Right hindlimb (tissue), 1 donor: ENCODE data around the gene PDPK1.
"Not testable (repeated sequence)": the region's sequence is repeated elsewhere in the genome, so short reads cannot be mapped to it uniquely, and the experiment has no call there.

Experiments
- DNase-seq: peaks from one replicate; pipeline ENCODE4 v3.0.0-alpha.2; 2018

Gene PDPK1

GRCh38 chr16:2526135-2526534 lies 11.7 kb upstream of the PDPK1 start:
- DNase-seq: no peak

DNA sequence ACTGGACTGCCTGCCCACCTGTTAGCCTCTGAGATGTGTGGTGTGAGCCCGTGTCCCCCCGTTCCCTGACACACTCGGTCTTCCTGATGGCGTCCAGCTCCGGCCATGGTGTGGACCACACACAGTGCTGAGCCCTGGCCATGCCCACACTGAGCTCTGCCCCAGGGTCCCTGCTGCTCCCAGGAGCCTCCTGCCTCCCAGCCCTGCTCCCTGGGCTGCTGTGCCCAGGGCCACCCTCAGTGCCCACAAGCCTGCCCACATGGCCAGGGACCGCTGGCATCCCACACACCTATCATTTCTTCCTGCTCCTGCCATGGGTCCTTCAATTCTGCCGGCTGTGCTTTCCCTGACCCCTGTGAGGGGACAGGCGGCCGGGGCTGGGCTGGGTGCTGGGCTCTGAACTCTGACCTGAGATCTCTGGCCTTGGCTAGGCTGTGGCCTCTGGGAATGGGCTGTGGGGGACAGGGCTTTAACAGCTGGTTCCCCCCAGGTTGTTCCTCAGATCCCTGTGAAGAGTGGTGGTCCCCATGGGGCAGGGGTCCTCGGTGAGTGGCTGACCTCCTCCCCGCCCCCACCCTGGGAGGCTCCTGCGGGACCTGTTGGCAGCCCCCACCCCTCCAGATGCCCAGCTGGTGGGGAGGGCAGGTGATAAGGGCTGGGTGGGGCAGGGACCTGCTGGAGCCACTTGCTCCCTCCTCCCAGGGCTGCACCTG lies 10.6 kb upstream of the PDPK1 start:
- DNase-seq: no peak

DNA sequence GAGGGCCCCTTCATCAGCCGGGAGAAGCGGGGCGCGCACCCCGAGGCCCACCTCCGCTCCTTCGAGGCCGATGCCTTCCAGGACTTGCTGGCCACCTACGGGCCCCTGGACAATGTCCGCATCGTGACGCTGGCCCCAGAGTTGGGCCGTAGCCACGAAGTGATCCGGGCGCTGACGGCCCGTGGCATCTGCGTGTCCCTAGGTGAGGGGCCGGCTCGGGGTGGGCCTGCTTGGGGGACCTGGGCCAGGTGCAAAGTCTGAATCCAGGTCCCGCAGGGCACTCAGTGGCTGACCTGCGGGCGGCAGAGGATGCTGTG lies 10.1 kb upstream of the PDPK1 start:
- no peak for DNase-seq

DNA sequence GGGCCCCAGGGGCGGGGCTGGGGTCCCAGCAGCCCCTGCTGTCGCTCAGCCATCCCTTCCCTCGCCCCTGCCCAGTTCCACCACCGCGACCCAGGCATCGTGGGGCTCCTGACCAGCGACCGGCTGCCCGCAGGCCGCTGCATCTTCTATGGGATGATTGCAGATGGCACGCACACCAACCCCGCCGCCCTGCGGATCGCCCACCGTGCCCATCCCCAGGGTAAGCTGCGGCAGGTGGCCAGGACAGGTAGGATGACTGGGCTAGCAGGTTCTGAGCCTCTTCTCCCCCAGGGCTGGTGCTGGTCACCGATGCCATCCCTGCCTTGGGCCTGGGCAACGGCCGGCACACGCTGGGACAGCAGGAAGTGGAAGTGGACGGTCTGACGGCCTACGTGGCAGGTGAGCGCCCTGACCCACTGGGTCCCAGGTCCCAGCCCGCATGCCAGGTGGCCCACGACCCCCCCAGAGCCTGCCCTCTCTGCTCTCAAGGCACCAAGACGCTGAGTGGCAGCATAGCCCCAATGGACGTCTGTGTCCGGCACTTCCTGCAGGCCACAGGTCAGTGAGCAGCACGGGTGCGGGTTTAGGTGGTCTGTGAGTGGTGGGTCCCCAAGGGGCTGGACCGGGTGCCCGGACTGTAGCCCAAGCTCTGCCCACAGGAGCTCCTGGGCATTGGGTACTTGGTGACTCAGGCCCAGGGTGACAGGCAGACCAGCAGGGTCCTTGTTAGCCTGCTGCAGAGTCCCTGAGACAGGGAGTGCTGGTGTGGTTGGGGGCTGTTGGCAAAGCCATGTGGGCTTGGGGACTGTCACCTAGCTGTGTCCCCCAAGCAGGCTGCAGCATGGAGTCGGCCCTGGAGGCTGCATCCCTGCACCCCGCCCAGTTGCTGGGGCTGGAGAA lies 9.4 kb upstream of the PDPK1 start:
- DNase-seq: no peak

DNA sequence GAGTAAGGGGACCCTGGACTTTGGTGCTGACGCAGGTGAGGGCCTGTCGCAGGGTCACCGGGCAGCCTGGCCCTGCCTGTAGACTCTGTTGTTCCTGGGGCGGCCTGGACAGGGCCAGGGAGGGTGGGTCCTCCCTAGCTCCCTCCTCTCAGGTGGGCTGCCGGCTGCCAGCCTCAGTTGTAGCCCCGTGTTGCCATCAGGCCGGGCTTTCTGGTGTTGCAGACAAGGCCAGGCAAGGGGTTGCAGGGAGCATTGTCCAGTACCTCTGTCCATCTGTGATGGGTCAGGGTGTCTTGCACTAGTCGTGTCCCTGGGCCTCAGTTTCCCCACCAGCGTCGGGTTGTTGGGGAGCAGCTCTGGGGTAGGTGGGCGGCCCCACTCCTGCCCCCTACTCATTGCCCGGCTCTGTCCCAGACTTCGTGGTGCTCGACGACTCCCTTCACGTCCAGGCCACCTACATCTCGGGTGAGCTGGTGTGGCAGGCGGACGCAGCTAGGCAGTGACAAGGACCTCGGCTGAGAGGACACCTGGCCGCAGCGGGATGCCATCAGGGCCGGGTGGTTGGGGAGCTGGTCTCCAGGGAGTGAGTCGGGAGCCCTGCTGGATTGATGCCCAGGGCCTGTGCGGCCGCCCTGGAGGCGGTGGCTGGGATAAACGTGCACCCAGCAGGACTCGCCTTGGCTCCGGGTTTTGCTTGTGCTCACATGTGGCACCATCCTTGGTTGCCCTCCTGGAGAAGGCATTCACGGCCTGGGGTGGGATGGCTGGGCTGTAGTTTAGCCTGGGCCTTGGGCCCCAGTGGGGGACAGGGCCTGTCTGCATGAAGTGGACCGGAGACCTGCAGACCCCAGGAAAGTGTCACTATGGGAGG lies 8.5 kb upstream of the PDPK1 start:
- DNase-seq: no peak

- DNase-seq: no peak
These were observed 7.7 kb upstream of the PDPK1 start for GRCh38 chr16:2529961-2530628.

GRCh38 chr16:2530629-2531318 lies 7.0 kb upstream of the PDPK1 start:
- no peak for DNase-seq

- no peak for DNase-seq
These were observed 6.5 kb upstream of the PDPK1 start, which contains the start of gene CEMP1 for GRCh38 chr16:2531371-2531695. CEMP1 (minus strand) TSS chr16:2531408; CDS start chr16:2531073, 335 bp downstream.

- DNase-seq: peak; percentile 99
These were observed 5.9 kb upstream of the PDPK1 start for GRCh38 chr16:2531696-2532493.

DNA sequence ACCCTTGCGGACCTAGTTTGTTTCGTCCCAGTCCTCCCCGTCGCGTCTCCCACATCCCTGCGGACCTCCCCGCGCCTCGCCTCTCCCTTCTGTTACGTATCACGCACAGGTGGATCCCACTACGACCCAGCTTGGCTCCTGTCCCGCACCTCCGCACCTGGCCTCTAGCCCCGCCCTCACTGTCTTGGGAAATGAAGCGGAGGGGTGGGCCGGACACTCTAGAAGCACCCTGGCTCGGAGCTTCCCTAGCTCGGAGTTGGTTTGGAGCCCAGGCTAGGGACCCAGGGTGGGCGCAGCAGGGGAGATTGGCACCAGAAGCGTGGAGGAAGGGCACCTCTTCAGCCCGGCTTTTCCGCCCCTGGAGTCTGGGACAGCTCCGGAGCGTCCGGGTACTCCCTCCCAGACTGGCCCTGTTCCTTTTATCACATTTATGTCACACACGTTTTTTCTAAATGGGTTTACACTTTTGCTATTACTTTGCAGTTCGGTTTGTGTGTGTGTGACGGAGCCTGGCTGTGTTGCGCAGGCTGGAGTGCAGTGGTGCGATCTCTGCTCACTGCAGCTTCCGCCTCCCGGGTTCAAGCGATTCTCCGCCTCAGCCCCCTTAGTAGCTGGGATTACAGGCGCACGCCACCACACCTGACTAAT lies 5.2 kb upstream of the PDPK1 start:
- DNase-seq: peak; percentile 72

- not testable (repeated sequence) for DNase-seq
These were observed 4.6 kb upstream of the PDPK1 start for GRCh38 chr16:2533142-2533755.

- no peak for DNase-seq
These were observed 3.9 kb upstream of the PDPK1 start for GRCh38 chr16:2533912-2534311.

- DNase-seq: not testable (repeated sequence)
These were observed 3.5 kb upstream of the PDPK1 start for GRCh38 chr16:2534335-2534734.

- DNase-seq: no peak
These were observed 2.2 kb upstream of the PDPK1 start for GRCh38 chr16:2535625-2536013.

DNA sequence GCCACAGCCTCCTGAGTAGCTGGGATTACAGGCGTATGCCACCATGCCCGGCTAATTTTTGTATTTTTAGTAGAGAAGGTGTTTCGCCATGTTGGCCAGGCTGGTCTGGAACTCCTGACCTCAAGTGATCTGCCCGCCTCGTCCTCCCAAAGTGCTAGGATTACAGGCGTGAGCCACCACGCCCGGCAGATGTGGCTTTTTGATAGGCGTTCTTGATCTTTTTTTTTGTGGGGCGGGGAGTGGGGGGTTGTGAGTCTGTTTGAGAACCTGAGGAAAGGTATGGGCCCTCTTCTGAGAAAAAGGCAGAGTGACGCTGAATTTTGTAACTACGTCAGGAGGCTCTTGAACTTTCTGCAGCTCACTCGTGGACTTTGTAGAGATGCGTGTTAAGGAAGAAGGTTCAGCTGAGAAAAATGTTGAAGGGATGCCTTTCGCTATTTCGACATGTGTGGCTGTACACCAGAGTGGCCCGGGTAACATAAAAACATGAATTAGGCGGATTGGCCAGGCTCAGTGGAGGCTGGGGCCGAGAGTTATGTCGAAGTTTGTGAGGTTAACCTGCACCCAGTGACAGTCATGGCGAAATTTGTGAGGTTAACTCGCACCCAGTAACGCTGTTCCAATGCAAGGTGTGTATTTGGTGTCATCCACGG lies 1.5 kb downstream of the PDPK1 start:
- DNase-seq: not testable (repeated sequence)

DNA sequence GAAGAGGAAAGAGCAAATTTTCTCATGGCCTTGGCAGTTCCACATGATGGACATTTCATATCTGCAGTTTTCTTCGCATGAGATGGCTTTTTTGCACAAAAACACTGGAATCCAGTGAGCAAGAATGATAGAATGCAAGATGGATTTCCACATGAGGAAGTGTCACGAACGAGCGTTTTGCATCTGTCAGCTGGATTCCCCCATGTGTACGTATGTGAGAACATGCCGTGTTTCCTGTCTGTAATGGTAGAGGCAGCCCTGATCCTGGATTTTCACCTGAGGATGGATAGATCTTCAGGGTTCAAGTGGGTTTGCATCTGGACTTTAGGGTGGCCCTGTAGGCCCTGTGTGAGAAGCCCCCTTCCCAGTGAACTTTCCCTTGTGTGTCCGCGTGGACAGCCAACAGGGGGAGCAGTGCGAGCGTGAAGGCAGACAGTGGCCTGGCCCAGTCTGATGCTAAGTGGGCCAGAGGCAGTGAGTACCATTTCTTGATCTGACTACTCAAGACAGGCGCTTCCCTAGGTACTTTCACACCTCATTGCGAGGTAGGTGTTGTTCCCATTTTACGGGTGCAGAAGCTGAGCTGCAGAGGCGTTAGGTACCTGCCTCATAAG lies 2.1 kb downstream of the PDPK1 start:
- not testable (repeated sequence) for DNase-seq

DNA sequence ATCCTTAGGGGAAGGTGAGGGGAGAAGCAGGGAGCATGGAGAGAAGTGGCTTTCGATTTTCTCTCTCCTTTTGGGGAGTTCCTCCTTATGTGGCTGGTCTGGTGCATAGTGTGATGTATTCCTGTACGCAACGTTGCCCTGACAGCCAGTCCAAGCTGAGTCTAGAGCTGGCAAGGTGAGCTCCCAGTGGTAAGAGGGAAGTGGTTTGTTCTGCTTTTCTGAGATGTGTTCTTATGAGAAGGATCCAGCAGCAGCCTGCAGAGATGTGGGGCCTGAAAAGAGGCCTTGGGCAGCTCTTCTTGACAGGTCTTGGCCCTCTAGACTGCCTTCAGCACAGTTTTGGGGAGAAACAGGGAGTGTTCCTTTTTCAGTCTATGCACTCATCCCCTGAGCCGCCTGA lies 3.1 kb downstream of the PDPK1 start:
- not testable (repeated sequence) for DNase-seq

DNA sequence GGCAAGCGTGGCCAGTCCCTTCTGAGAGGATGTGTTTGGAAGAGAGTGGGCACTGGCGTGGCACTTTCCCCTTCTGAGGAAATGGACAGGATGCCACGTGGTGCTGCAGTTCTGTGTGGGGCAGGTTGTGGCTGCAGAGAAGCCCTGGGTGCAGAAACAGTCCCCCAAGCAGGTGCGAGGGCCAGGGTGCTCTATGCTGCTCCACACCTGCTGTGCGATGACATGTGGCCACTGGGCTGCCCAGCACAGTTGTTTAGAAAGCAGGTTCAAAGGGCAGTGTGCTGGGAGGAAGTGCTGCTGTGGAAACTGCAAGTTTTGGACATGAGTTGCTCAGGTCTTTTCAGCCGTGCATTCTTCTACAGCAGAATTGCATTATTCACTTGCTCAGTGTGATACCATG lies 3.6 kb downstream of the PDPK1 start:
- not testable (repeated sequence) for DNase-seq

GRCh38 chr16:2543771-2544170 lies 6.0 kb downstream of the PDPK1 start:
- not testable (repeated sequence) for DNase-seq
